ENCODE measurements around the gene TMEM135. TPM values are rescaled to one million over a fixed set of nuclear protein-coding genes. Genes with fewer than 3 reads are reported as not detected.
"Not testable (repeated sequence)": the region's sequence is repeated elsewhere in the genome, so short reads cannot be mapped to it uniquely, and the experiment has no call there.

The TMEM135 gene
- total and polyA plus RNA-seq, 7 experiments from 2014 or later: 3.4 to 26.8 (median 10.6) TPM

GRCh38 chr11:87101956-87102580, 64.3 kb downstream of the TMEM135 start:
- Mint-ChIP-seq H3K4me3 (no peak overlapping the region), H3K27ac (no peak overlapping the region), H3K27me3 (no peaks in the 10 kb centered on the region), H3K4me1 (peaks cover 3 to 16% (median 8%) of the 10 kb centered on the region in 7 donors), H3K9me3 (peaks cover 0 to 6% (median 1%) of the 10 kb centered on the region in 11 donors), H3K36me3 (peaks cover 3 to 47% (median 31%) of the 10 kb centered on the region in 5 donors)
- H3K9me3 ChIP-seq (ENCODE audit: control insufficient read depth in 2 of 3, low read length in 3 of 3): no peaks in the 10 kb centered on the region
- intact Hi-C loops (cut with micrococcal nuclease): no loop called here
- POLR2A ChIA-PET: no interaction called here
- no peak overlapping the region for H3K27ac ChIP-seq (ENCODE audit: low read depth, low read length)
- CTCF ChIA-PET: no interaction called here
- H3K4me3 ChIP-seq (ENCODE audit: low read length): no peak overlapping the region
- no peak for DNase-seq
- H3K27me3 ChIP-seq (ENCODE audit: control insufficient read depth in 2 of 2, insufficient read depth in 2 of 2, low read length in 2 of 2): no peaks in the 10 kb centered on the region
- no peaks in the 10 kb centered on the region for H3K36me3 ChIP-seq (ENCODE audit: control insufficient read depth in 2 of 3, insufficient read depth in 3 of 3, low read length in 3 of 3)
- H3K4me1 ChIP-seq (ENCODE audit: control insufficient read depth in 2 of 2, insufficient read depth in 2 of 2, low read length in 2 of 2): no peaks in the 10 kb centered on the region
- no peak for ATAC-seq

- H3K27me3 Mint-ChIP-seq; POLR2A ChIA-PET; H3K4me3 Mint-ChIP-seq; H3K4me3 ChIP-seq (ENCODE audit: low read length); intact Hi-C loops (cut with micrococcal nuclease); H3K27me3 ChIP-seq (ENCODE audit: control insufficient read depth in 2 of 2, insufficient read depth in 2 of 2, low read length in 2 of 2); H3K4me1 ChIP-seq (ENCODE audit: control insufficient read depth in 2 of 2, insufficient read depth in 2 of 2, low read length in 2 of 2); H3K27ac ChIP-seq (ENCODE audit: low read depth, low read length); H3K36me3 ChIP-seq (ENCODE audit: control insufficient read depth in 2 of 3, insufficient read depth in 3 of 3, low read length in 3 of 3); H3K9me3 Mint-ChIP-seq; H3K9me3 ChIP-seq (ENCODE audit: control insufficient read depth in 2 of 3, low read length in 3 of 3); H3K27ac Mint-ChIP-seq; ATAC-seq; DNase-seq: not testable (repeated sequence)
- CTCF ChIA-PET: interaction anchor here (0.7 kb wide), 1 partner anchor 8 kb away, joined by 3 read pairs; no protein-coding TSS in a partner anchor
- H3K4me1 Mint-ChIP-seq: peaks cover 0 to 14% (median 9%) of the 10 kb centered on the region in 7 donors
- H3K36me3 Mint-ChIP-seq: peaks cover 3 to 44% (median 35%) of the 10 kb centered on the region in 5 donors
Measured at GRCh38 chr11:87105826-87106225, 68.1 kb downstream of the TMEM135 start.

GRCh38 chr11:87107379-87107778, 69.6 kb downstream of the TMEM135 start:
- H3K4me3 ChIP-seq (ENCODE audit: low read length); ATAC-seq; intact Hi-C loops (cut with micrococcal nuclease); H3K27me3 Mint-ChIP-seq; POLR2A ChIA-PET; H3K4me3 Mint-ChIP-seq; H3K36me3 ChIP-seq (ENCODE audit: control insufficient read depth in 2 of 3, insufficient read depth in 3 of 3, low read length in 3 of 3); H3K9me3 Mint-ChIP-seq; DNase-seq; H3K27ac Mint-ChIP-seq; H3K27ac ChIP-seq (ENCODE audit: low read depth, low read length); H3K27me3 ChIP-seq (ENCODE audit: control insufficient read depth in 2 of 2, insufficient read depth in 2 of 2, low read length in 2 of 2); CTCF ChIA-PET; H3K9me3 ChIP-seq (ENCODE audit: control insufficient read depth in 2 of 3, low read length in 3 of 3); H3K4me1 ChIP-seq (ENCODE audit: control insufficient read depth in 2 of 2, insufficient read depth in 2 of 2, low read length in 2 of 2): not testable (repeated sequence)
- Mint-ChIP-seq H3K36me3 (peaks cover 3 to 39% (median 32%) of the 10 kb centered on the region in 5 donors), H3K4me1 (peaks cover 0 to 14% (median 9%) of the 10 kb centered on the region in 7 donors)

- DNase-seq: no peak
- no peak overlapping the region for H3K27ac Mint-ChIP-seq
- no peaks in the 10 kb centered on the region for H3K27me3 Mint-ChIP-seq
- no peak for ATAC-seq
- peaks cover 0 to 7% (median 2%) of the 10 kb centered on the region in 11 donors for H3K9me3 Mint-ChIP-seq
- no peak overlapping the region for H3K27ac ChIP-seq (ENCODE audit: low read depth, low read length)
- no peak overlapping the region for H3K4me3 Mint-ChIP-seq
- H3K27me3 ChIP-seq (ENCODE audit: control insufficient read depth in 2 of 2, insufficient read depth in 2 of 2, low read length in 2 of 2): no peaks in the 10 kb centered on the region
- POLR2A ChIA-PET: no interaction called here
- no peaks in the 10 kb centered on the region for H3K9me3 ChIP-seq (ENCODE audit: control insufficient read depth in 2 of 3, low read length in 3 of 3)
- no peaks in the 10 kb centered on the region for H3K36me3 ChIP-seq (ENCODE audit: control insufficient read depth in 2 of 3, insufficient read depth in 3 of 3, low read length in 3 of 3)
- intact Hi-C loops (cut with micrococcal nuclease): no loop called here
- CTCF ChIA-PET: no interaction called here
- peaks cover 3 to 26% (median 19%) of the 10 kb centered on the region in 5 donors for H3K36me3 Mint-ChIP-seq
- H3K4me1 ChIP-seq (ENCODE audit: control insufficient read depth in 2 of 2, insufficient read depth in 2 of 2, low read length in 2 of 2): no peaks in the 10 kb centered on the region
- peaks cover 0 to 14% (median 7%) of the 10 kb centered on the region in 7 donors for H3K4me1 Mint-ChIP-seq
- no peak overlapping the region for H3K4me3 ChIP-seq (ENCODE audit: low read length)
Measured at GRCh38 chr11:87110443-87111131, 72.9 kb downstream of the TMEM135 start.

- peaks cover 0 to 24% (median 4%) of the 10 kb centered on the region in 5 donors for H3K36me3 Mint-ChIP-seq
- H3K9me3 ChIP-seq (ENCODE audit: control insufficient read depth in 2 of 3, low read length in 3 of 3): no peaks in the 10 kb centered on the region
- no peak for DNase-seq
- intact Hi-C loops (cut with micrococcal nuclease): no loop called here
- no peak overlapping the region for H3K27ac ChIP-seq (ENCODE audit: low read depth, low read length)
- ChIA-PET POLR2A (no interaction called here), CTCF (no interaction called here)
- H3K36me3 ChIP-seq (ENCODE audit: control insufficient read depth in 2 of 3, insufficient read depth in 3 of 3, low read length in 3 of 3): no peaks in the 10 kb centered on the region
- no peak overlapping the region for H3K4me3 Mint-ChIP-seq
- no peak for ATAC-seq
- H3K27ac Mint-ChIP-seq: no peak overlapping the region
- H3K4me1 Mint-ChIP-seq: peaks cover 2 to 15% (median 7%) of the 10 kb centered on the region in 7 donors
- no peak overlapping the region for H3K4me3 ChIP-seq (ENCODE audit: low read length)
- H3K27me3 Mint-ChIP-seq: no peaks in the 10 kb centered on the region
- no peaks in the 10 kb centered on the region for H3K27me3 ChIP-seq (ENCODE audit: control insufficient read depth in 2 of 2, insufficient read depth in 2 of 2, low read length in 2 of 2)
- no peaks in the 10 kb centered on the region for H3K4me1 ChIP-seq (ENCODE audit: control insufficient read depth in 2 of 2, insufficient read depth in 2 of 2, low read length in 2 of 2)
- peaks cover 0 to 2% (median 0%) of the 10 kb centered on the region in 11 donors for H3K9me3 Mint-ChIP-seq
Measured at GRCh38 chr11:87114093-87114492, 76.4 kb downstream of the TMEM135 start.

- H3K36me3 Mint-ChIP-seq: peaks cover 0 to 28% (median 4%) of the 10 kb centered on the region in 5 donors
- Histone ChIP-seq H3K27ac (ENCODE audit: low read depth, low read length) (no peak overlapping the region), H3K9me3 (ENCODE audit: control insufficient read depth in 2 of 3, low read length in 3 of 3) (no peaks in the 10 kb centered on the region), H3K4me3 (ENCODE audit: low read length) (no peak overlapping the region), H3K4me1 (ENCODE audit: control insufficient read depth in 2 of 2, insufficient read depth in 2 of 2, low read length in 2 of 2) (no peaks in the 10 kb centered on the region), H3K27me3 (ENCODE audit: control insufficient read depth in 2 of 2, insufficient read depth in 2 of 2, low read length in 2 of 2) (no peaks in the 10 kb centered on the region), H3K36me3 (ENCODE audit: control insufficient read depth in 2 of 3, insufficient read depth in 3 of 3, low read length in 3 of 3) (no peaks in the 10 kb centered on the region)
- no peaks in the 10 kb centered on the region for H3K27me3 Mint-ChIP-seq
- DNase-seq: no peak
- H3K4me1 Mint-ChIP-seq: peaks cover 2 to 17% (median 10%) of the 10 kb centered on the region in 7 donors
- no peak for ATAC-seq
- no peak overlapping the region for H3K27ac Mint-ChIP-seq
- peaks cover 0 to 2% (median 0%) of the 10 kb centered on the region in 11 donors for H3K9me3 Mint-ChIP-seq
- POLR2A ChIA-PET: no interaction called here
- intact Hi-C loops (cut with micrococcal nuclease): no loop called here
- no peak overlapping the region for H3K4me3 Mint-ChIP-seq
- CTCF ChIA-PET: no interaction called here
Measured at GRCh38 chr11:87116185-87116584, 78.5 kb downstream of the TMEM135 start.

GRCh38 chr11:87120937-87121336, 83.2 kb downstream of the TMEM135 start:
- intact Hi-C loops (cut with micrococcal nuclease): no loop called here
- H3K27ac Mint-ChIP-seq: no peak overlapping the region
- no peaks in the 10 kb centered on the region for H3K36me3 ChIP-seq (ENCODE audit: control insufficient read depth in 2 of 3, insufficient read depth in 3 of 3, low read length in 3 of 3)
- DNase-seq (no peak), ATAC-seq (no peak)
- H3K4me1 ChIP-seq (ENCODE audit: control insufficient read depth in 2 of 2, insufficient read depth in 2 of 2, low read length in 2 of 2): no peaks in the 10 kb centered on the region
- no peaks in the 10 kb centered on the region for H3K27me3 ChIP-seq (ENCODE audit: control insufficient read depth in 2 of 2, insufficient read depth in 2 of 2, low read length in 2 of 2)
- no peak overlapping the region for H3K4me3 ChIP-seq (ENCODE audit: low read length)
- no peaks in the 10 kb centered on the region for H3K9me3 ChIP-seq (ENCODE audit: control insufficient read depth in 2 of 3, low read length in 3 of 3)
- ChIA-PET POLR2A (no interaction called here), CTCF (no interaction called here)
- peaks cover 0 to 23% (median 4%) of the 10 kb centered on the region in 5 donors for H3K36me3 Mint-ChIP-seq
- H3K27ac ChIP-seq (ENCODE audit: low read depth, low read length): no peak overlapping the region
- no peak overlapping the region for H3K4me3 Mint-ChIP-seq
- H3K4me1 Mint-ChIP-seq: peaks cover 2 to 13% (median 8%) of the 10 kb centered on the region in 7 donors
- H3K27me3 Mint-ChIP-seq: no peaks in the 10 kb centered on the region
- peaks cover 0 to 2% (median 0%) of the 10 kb centered on the region in 11 donors for H3K9me3 Mint-ChIP-seq
